A673 (cell line): ENCODE measurements around the gene NHLRC2. TPM values are rescaled to one million over a fixed set of nuclear protein-coding genes. Genes with fewer than 3 reads are reported as not detected.

Experiments used
- BruUV-seq: library from RNA; stranded (reverse); fragments of 400-500 nt; replicated peaks from 2 replicates; lab custom pipeline; 2021; lab: Mats Ljungman, UMichigan
- CTCF ChIA-PET: fragments of 300-600 bp; sonication (Branson Sonifier 250); formaldehyde crosslinking; loops from one replicate; lab custom pipeline; 2022; ENCODE audit warnings: antibody characterized with exemption; lab: Charles Lee
- POLR2A ChIA-PET: fragments of 300-600 bp; sonication (Branson Sonifier 250); formaldehyde crosslinking; loops from one replicate; lab custom pipeline; 2022; ENCODE audit warnings: antibody characterized with exemption; ENCODE audit not compliant: low non-redundant PET; lab: Charles Lee
- DNase-seq: peaks from one replicate; pipeline ENCODE4 v3.0.0-alpha.2; 2015; ENCODE audit warnings: low spot score
- H3K27ac ChIP-seq: fragments of 200-600 bp; sonication (generic); 2 replicates; pipeline ENCODE4 v1.5.1; 2016; ENCODE audit warnings: mixed run types, low read depth, mild to moderate bottlenecking, mixed read lengths, antibody characterized with exemption, low read length; ENCODE audit not compliant: poor library complexity, severe bottlenecking
- H3K27me3 ChIP-seq: fragments of 200-600 bp; sonication (generic); replicated peaks from 2 replicates; pipeline ENCODE4 v1.6.1; 2017; ENCODE audit warnings: mixed run types, low read depth, mild to moderate bottlenecking, mixed read lengths, antibody characterized with exemption, low read length; ENCODE audit not compliant: insufficient read depth, poor library complexity
- H3K36me3 ChIP-seq: fragments of 200-600 bp; sonication (generic); 2 replicates; pipeline ENCODE4 v1.6.1; 2016; ENCODE audit warnings: mixed run types, mild to moderate bottlenecking, mixed read lengths, antibody characterized with exemption, low read length; ENCODE audit not compliant: insufficient read depth, poor library complexity, severe bottlenecking
- H3K4me1 ChIP-seq: fragments of 200-600 bp; sonication (generic); 2 replicates; pipeline ENCODE4 v1.6.1; 2017; ENCODE audit warnings: mixed run types, mild to moderate bottlenecking, mixed read lengths, antibody characterized with exemption, low read length; ENCODE audit not compliant: insufficient read depth, poor library complexity, severe bottlenecking
- H3K4me3 ChIP-seq: fragments of 200-600 bp; sonication (generic); 2 replicates; pipeline ENCODE4 v1.5.1; 2016; ENCODE audit warnings: low read depth, mixed run types, mild to moderate bottlenecking, mixed read lengths, low read length; ENCODE audit not compliant: poor library complexity, severe bottlenecking
- H3K9me3 ChIP-seq: fragments of 200-600 bp; sonication (generic); 2 replicates; pipeline ENCODE4 v1.6.1; 2016; ENCODE audit warnings: mixed run types, low read depth, mild to moderate bottlenecking, mixed read lengths, antibody characterized with exemption, low read length; ENCODE audit not compliant: poor library complexity, severe bottlenecking
- EZH2 ChIP-seq: fragments of 200-600 bp; sonication (generic); IDR thresholded peaks from 2 replicates; pipeline ENCODE4 v1.6.1; 2017; ENCODE audit warnings: borderline replicate concordance, low read depth, mild to moderate bottlenecking, mixed read lengths, antibody characterized with exemption, low read length; ENCODE audit not compliant: poor library complexity, severe bottlenecking
- intact Hi-C: fragments of 100-400 bp; cut with micrococcal nuclease; formaldehyde crosslinking; loops from one replicate; pipeline ENCODE4 v1.10.0; 2022; ENCODE audit not compliant: unreplicated experiment
- total RNA-seq: library from RNA; stranded (reverse); gene quantifications from 2 replicates; pipeline ENCODE4 v1.2.3, GENCODE V29; 2021
- TF ChIP-seq, protein P1 (sequence below): fragments of 300-800, 200-600 bp; sonication (generic); conservative IDR thresholded peaks from 2 replicates; pipeline ENCODE4 v1.5.1; 2017; ENCODE audit warnings: low read depth, mild to moderate bottlenecking, antibody characterized with exemption, low read length, moderate library complexity, mixed read lengths

Gene NHLRC2
- total RNA-seq, 1 experiment from 2014 or later = 49.7 TPM

- no TSS peak for BruUV-seq
- TF ChIP-seq EZH2 = no peak
- TF ChIP-seq, protein P1, sequence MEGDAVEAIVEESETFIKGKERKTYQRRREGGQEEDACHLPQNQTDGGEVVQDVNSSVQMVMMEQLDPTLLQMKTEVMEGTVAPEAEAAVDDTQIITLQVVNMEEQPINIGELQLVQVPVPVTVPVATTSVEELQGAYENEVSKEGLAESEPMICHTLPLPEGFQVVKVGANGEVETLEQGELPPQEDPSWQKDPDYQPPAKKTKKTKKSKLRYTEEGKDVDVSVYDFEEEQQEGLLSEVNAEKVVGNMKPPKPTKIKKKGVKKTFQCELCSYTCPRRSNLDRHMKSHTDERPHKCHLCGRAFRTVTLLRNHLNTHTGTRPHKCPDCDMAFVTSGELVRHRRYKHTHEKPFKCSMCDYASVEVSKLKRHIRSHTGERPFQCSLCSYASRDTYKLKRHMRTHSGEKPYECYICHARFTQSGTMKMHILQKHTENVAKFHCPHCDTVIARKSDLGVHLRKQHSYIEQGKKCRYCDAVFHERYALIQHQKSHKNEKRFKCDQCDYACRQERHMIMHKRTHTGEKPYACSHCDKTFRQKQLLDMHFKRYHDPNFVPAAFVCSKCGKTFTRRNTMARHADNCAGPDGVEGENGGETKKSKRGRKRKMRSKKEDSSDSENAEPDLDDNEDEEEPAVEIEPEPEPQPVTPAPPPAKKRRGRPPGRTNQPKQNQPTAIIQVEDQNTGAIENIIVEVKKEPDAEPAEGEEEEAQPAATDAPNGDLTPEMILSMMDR = no peak
- intact Hi-C loops = no loop called here
- H3K27me3 ChIP-seq = no peaks in the 10 kb centered on the region
- no peak overlapping the region for H3K27ac ChIP-seq
- no peaks in the 10 kb centered on the region for H3K9me3 ChIP-seq
- peaks cover 16% of the 10 kb centered on the region for H3K4me1 ChIP-seq
- ChIA-PET POLR2A (no interaction called here), CTCF (no interaction called here)
- no peak for DNase-seq
- peaks cover 37% of the 10 kb centered on the region for H3K36me3 ChIP-seq
- no peak overlapping the region for H3K4me3 ChIP-seq
Measured at GRCh38 chr10:113899952-113900598, 45.6 kb downstream of the NHLRC2 start.

- ChIA-PET CTCF (no interaction called here), POLR2A (no interaction called here)
- Histone ChIP-seq H3K27me3 (no peaks in the 10 kb centered on the region), H3K36me3 (peaks cover 60% of the 10 kb centered on the region), H3K9me3 (no peaks in the 10 kb centered on the region), H3K4me3 (no peak overlapping the region), H3K27ac (peak overlapping the region; percentile 49), H3K4me1 (peaks cover 34% of the 10 kb centered on the region)
- no peak for DNase-seq
- intact Hi-C loops = no loop called here
- TF ChIP-seq EZH2 = no peak
- TF ChIP-seq, protein P1 = 0 out of 2 replicates have a peak, but pooled peaks have one; percentile 10
- BruUV-seq = no TSS peak
Measured at GRCh38 chr10:113905756-113906155, 51.3 kb downstream of the NHLRC2 start.

DNA sequence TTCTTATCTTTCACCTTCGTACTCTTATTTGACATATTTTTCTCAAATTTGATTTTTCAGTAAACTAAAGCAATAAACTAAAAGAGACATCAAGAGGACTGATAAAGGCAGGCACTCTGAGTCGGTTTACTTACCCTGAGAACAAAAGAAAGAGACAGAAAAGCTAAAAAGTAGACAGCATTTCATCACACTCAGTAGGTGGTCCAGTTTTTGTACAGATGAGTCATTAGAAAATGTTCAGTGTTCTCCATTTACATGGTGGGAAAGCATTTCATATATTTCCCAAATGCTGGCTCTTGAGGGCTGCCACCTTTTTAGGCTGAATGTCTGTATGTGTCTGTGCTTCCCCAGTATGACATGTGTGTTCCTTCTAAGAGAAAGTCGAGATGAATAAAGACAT is 52.7 kb downstream of the NHLRC2 start:
- CTCF ChIA-PET = no interaction called here
- peaks cover 49% of the 10 kb centered on the region for H3K36me3 ChIP-seq
- intact Hi-C loops = no loop called here
- H3K4me3 ChIP-seq = no peak overlapping the region
- no peak for TF ChIP-seq EZH2
- TF ChIP-seq, protein P1 = no peak
- H3K9me3 ChIP-seq = no peaks in the 10 kb centered on the region
- peak; percentile 91 for DNase-seq
- POLR2A ChIA-PET = no interaction called here
- no peaks in the 10 kb centered on the region for H3K27me3 ChIP-seq
- H3K27ac ChIP-seq = peak overlapping the region; percentile 65
- H3K4me1 ChIP-seq = peaks cover 34% of the 10 kb centered on the region
- BruUV-seq = no TSS peak
